H1 (cell line): ENCODE data around the gene OR51E1. TPM values are rescaled to one million over a fixed set of nuclear protein-coding genes. Genes with fewer than 3 reads are reported as not detected.

ENCODE experiments used
- CTCF ChIA-PET: fragments of 300-600 bp; sonication (Branson Sonifier 250); formaldehyde crosslinking; loops from one replicate; lab custom pipeline; 2021; ENCODE audit not compliant: partially characterized antibody; lab: Charles Lee
- POLR2A ChIA-PET: fragments of 300-600 bp; sonication (Branson Sonifier 250); formaldehyde crosslinking; loops from one replicate; lab custom pipeline; 2021; ENCODE audit warnings: inconsistent platforms; ENCODE audit not compliant: partially characterized antibody; lab: Charles Lee
- DNase-seq, 2 experiments: peaks; one replicate each; pipeline versions ENCODE4 v3.0.0 to v3.0.0-alpha.2; 2010 to 2022; ENCODE audit warnings: low spot score in 2 of 2, low read depth in 1 of 2, mixed read lengths in 1 of 2
- FAIRE-seq: peaks from 2 replicates; lab custom pipeline; 2011; peaks lifted over from hg19 to GRCh38; lab: Jason Lieb, UNC
- H2AFZ ChIP-seq: 2 replicates; pipeline ENCODE4 v1.8.1; 2012; ENCODE audit warnings: low read length, inconsistent platforms
- H2AK5ac ChIP-seq: 2 replicates; pipeline ENCODE4 v1.6.1; 2013; ENCODE audit warnings: low read depth, low read length
- H2BK120ac ChIP-seq: replicated peaks from 2 replicates; pipeline ENCODE3; 2013; ENCODE audit warnings: low read depth, low read length, inconsistent platforms
- H2BK12ac ChIP-seq: 2 replicates; pipeline ENCODE4 v1.6.1; 2013; ENCODE audit warnings: low read depth, low read length
- H2BK15ac ChIP-seq: 2 replicates; pipeline ENCODE4 v1.6.1; 2013; ENCODE audit warnings: low read length
- H2BK20ac ChIP-seq: 2 replicates; pipeline ENCODE4 v1.6.1; 2013; ENCODE audit warnings: low read length
- H2BK5ac ChIP-seq: 2 replicates; pipeline ENCODE4 v1.6.1; 2013; ENCODE audit warnings: low read depth, low read length
- H3K14ac ChIP-seq: 2 replicates; pipeline ENCODE4 v1.6.1; 2013; ENCODE audit warnings: inconsistent platforms; ENCODE audit not compliant: insufficient read length
- H3K18ac ChIP-seq: 2 replicates; pipeline ENCODE4 v1.6.1; 2013; ENCODE audit warnings: low read length; ENCODE audit errors: extremely low read depth
- H3K23ac ChIP-seq: 2 replicates; pipeline ENCODE4 v1.6.1; 2013; ENCODE audit warnings: inconsistent platforms; ENCODE audit not compliant: insufficient read length
- H3K23me2 ChIP-seq: 2 replicates; pipeline ENCODE4 v1.6.1; 2013; ENCODE audit warnings: low read depth, low read length
- H3K27ac ChIP-seq: 2 replicates; pipeline ENCODE4 v1.6.1; 2011; ENCODE audit warnings: low read depth, low read length, inconsistent platforms
- H3K27me3 ChIP-seq, 4 experiments: replicated peaks in 1 of 4; 1 replicate in 1 of 4; 2 replicates in 3 of 4; pipeline versions ENCODE4 v1.6.1 to v1.8.1; 2011 to 2013; ENCODE audit warnings: low read length in 3 of 4, mild to moderate bottlenecking in 3 of 4, inconsistent platforms in 2 of 4, mixed read lengths in 2 of 4, moderate library complexity in 1 of 4; ENCODE audit not compliant: control insufficient read depth in 3 of 4, insufficient read depth in 3 of 4; ENCODE audit errors: extremely low read depth in 1 of 4
- H3K36me3 ChIP-seq, 4 experiments: 2 replicates each; pipeline versions ENCODE4 v1.6.1 to v1.8.1; 2011 to 2013; ENCODE audit warnings: mild to moderate bottlenecking in 4 of 4, low read length in 3 of 4, moderate library complexity in 2 of 4, control low read depth in 1 of 4, inconsistent platforms in 1 of 4; ENCODE audit not compliant: insufficient read depth in 4 of 4, control insufficient read depth in 2 of 4
- H3K4ac ChIP-seq: replicated peaks from 2 replicates; pipeline ENCODE3; 2013; ENCODE audit warnings: low read length, low read depth, mixed read lengths, inconsistent platforms; ENCODE audit not compliant: insufficient read length
- H3K4me1 ChIP-seq, 4 experiments: replicated peaks in 1 of 4; 1 replicate in 1 of 4; 2 replicates in 3 of 4; pipeline versions ENCODE4 v1.6.1 to v1.8.1; 2011 to 2013; ENCODE audit warnings: low read length in 3 of 4, inconsistent platforms in 2 of 4, mixed read lengths in 1 of 4; ENCODE audit not compliant: insufficient read depth in 4 of 4, control insufficient read depth in 3 of 4
- H3K4me2 ChIP-seq, 2 experiments: 2 replicates each; pipeline versions ENCODE4 v1.6.1 to v1.8.1; 2011 to 2013; ENCODE audit warnings: low read depth in 2 of 2, low read length in 2 of 2, control low read depth in 1 of 2, inconsistent platforms in 1 of 2, mild to moderate bottlenecking in 1 of 2; ENCODE audit not compliant: insufficient read depth in 1 of 2
- H3K4me3 ChIP-seq, 4 experiments: fragments of 200-600, 300-600 bp in 1 of 4; sonication (generic), shearing (Covaris generic), sonication (Bioruptor Twin) in 1 of 4; 2 replicates each; pipeline versions ENCODE4 v1.5.1 to v1.8.1; 2011 to 2016; ENCODE audit warnings: low read length in 4 of 4, low read depth in 3 of 4, control low read depth in 2 of 4, inconsistent platforms in 2 of 4, mild to moderate bottlenecking in 2 of 4, mixed read lengths in 1 of 4, moderate library complexity in 1 of 4; ENCODE audit not compliant: insufficient read depth in 2 of 4; ENCODE audit errors: extremely low read depth in 1 of 4
- H3K56ac ChIP-seq: replicated peaks from 2 replicates; pipeline ENCODE3; 2013; ENCODE audit warnings: low read depth, mild to moderate bottlenecking, mixed read lengths, low read length, inconsistent platforms; ENCODE audit not compliant: insufficient read length
- H3K79me1 ChIP-seq: 2 replicates; pipeline ENCODE4 v1.6.1; 2013; ENCODE audit warnings: low read depth, low read length, control low read depth
- H3K79me2 ChIP-seq, 2 experiments: 2 replicates each; pipeline versions ENCODE4 v1.6.1 to v1.8.1; 2012 to 2013; ENCODE audit warnings: low read length in 2 of 2, mild to moderate bottlenecking in 2 of 2, inconsistent platforms in 1 of 2; ENCODE audit not compliant: insufficient read depth in 2 of 2, control insufficient read depth in 1 of 2
- H3K9ac ChIP-seq, 4 experiments: replicated peaks in 1 of 4; 1 replicate in 1 of 4; 2 replicates in 3 of 4; pipeline versions ENCODE4 v1.6.1 to v1.8.1; 2011 to 2013; ENCODE audit warnings: low read depth in 3 of 4, low read length in 3 of 4, control low read depth in 2 of 4, mild to moderate bottlenecking in 2 of 4, moderate library complexity in 2 of 4, inconsistent platforms in 1 of 4; ENCODE audit errors: extremely low read depth in 1 of 4
- H3K9me3 ChIP-seq, 2 experiments: 2 replicates each; pipeline versions ENCODE4 v1.6.1 to v1.8.1; 2012 to 2013; ENCODE audit warnings: mild to moderate bottlenecking in 2 of 2, moderate library complexity in 2 of 2, control low read depth in 1 of 2, inconsistent platforms in 1 of 2, low read depth in 1 of 2, low read length in 1 of 2, mixed read lengths in 1 of 2; ENCODE audit not compliant: insufficient read depth in 2 of 2
- H4K20me1 ChIP-seq, 2 experiments: replicated peaks in 1 of 2; 2 replicates each; pipeline versions ENCODE3 to v1.8.1; 2011 to 2013; ENCODE audit warnings: inconsistent platforms in 2 of 2, low read length in 2 of 2, mild to moderate bottlenecking in 1 of 2; ENCODE audit not compliant: insufficient read depth in 2 of 2, control insufficient read depth in 1 of 2
- H4K5ac ChIP-seq: 2 replicates; pipeline ENCODE4 v1.6.1; 2013; ENCODE audit warnings: low read length, low read depth, mixed read lengths, inconsistent platforms; ENCODE audit not compliant: insufficient read length
- H4K8ac ChIP-seq: 2 replicates; pipeline ENCODE4 v1.8.0; 2013; ENCODE audit warnings: mild to moderate bottlenecking, moderate library complexity, low read length, inconsistent platforms; ENCODE audit not compliant: insufficient read depth; ENCODE audit errors: extremely low read depth
- H4K91ac ChIP-seq: replicated peaks from 2 replicates; pipeline ENCODE3; 2013; ENCODE audit warnings: low read length, mixed read lengths, inconsistent platforms; ENCODE audit not compliant: insufficient read length
- BACH1 ChIP-seq: IDR thresholded peaks from 2 replicates; pipeline ENCODE4 v1.6.1; 2012; ENCODE audit warnings: low read length, improper control_type of control experiment
- FOSL1 ChIP-seq: IDR thresholded peaks from 2 replicates; pipeline ENCODE4 v1.6.1; 2011; ENCODE audit warnings: mild to moderate bottlenecking, low read depth, low read length, moderate library complexity; ENCODE audit not compliant: insufficient read depth
- HDAC2 ChIP-seq, 2 experiments: fragments of 300-600 bp in 1 of 2; sonication (generic) in 1 of 2; IDR thresholded peaks; 2 replicates each; pipeline ENCODE4 v1.6.1; 2011 to 2012; ENCODE audit warnings: low read depth in 2 of 2, low read length in 2 of 2, mild to moderate bottlenecking in 2 of 2, moderate library complexity in 2 of 2, borderline replicate concordance in 1 of 2, inconsistent platforms in 1 of 2
- HDAC6 ChIP-seq: IDR thresholded peaks from one replicate; pipeline ENCODE4 v1.7.1; 2012; ENCODE audit warnings: low read depth, mild to moderate bottlenecking, inconsistent platforms, low read length, moderate library complexity
- POLR2AphosphoS5 ChIP-seq: IDR thresholded peaks from 2 replicates; pipeline ENCODE4 v1.6.1; 2011; ENCODE audit warnings: low read depth, low read length
- POU5F1 ChIP-seq: IDR thresholded peaks from 2 replicates; pipeline ENCODE4 v1.6.1; 2011; ENCODE audit warnings: low read depth, mild to moderate bottlenecking, low read length, moderate library complexity
- SAP30 ChIP-seq: fragments of 300-600 bp; sonication (generic); IDR thresholded peaks from 2 replicates; pipeline ENCODE4 v1.7.1; 2012; ENCODE audit warnings: low read length, moderate library complexity, mild to moderate bottlenecking, inconsistent platforms; ENCODE audit not compliant: insufficient read depth, insufficient replicate concordance
- SIRT6 ChIP-seq: IDR thresholded peaks from one replicate; pipeline ENCODE4 v1.7.1; 2012; ENCODE audit warnings: low read length, inconsistent platforms
- TAF7 ChIP-seq: optimal IDR thresholded peaks from 2 replicates; pipeline ENCODE3; 2011; ENCODE audit warnings: low read depth, mild to moderate bottlenecking, inconsistent platforms, low read length, moderate library complexity, borderline replicate concordance
- YY1 ChIP-seq: IDR thresholded peaks from 2 replicates; pipeline ENCODE4 v1.6.1; 2011; ENCODE audit warnings: low read depth, mild to moderate bottlenecking, low read length
- WGBS, 2 experiments: shearing (Covaris generic) in 1 of 2; methylation state at CpG; one replicate each; pipeline versions ENCODE4 v1.1.6 to v1.1.7; 2013 to 2015; ENCODE audit warnings: low lambda C conversion rate in 2 of 2, mixed read lengths in 2 of 2, inconsistent platforms in 1 of 2, low coverage in 1 of 2, missing lambda C conversion rate in 1 of 2; ENCODE audit not compliant: insufficient replicate concordance in 2 of 2, insufficient coverage in 1 of 2, insufficient read length in 1 of 2; ENCODE audit errors: extremely low coverage in 1 of 2, missing lambda C conversion rate in 1 of 2; 5-methylcytosine and 5-hydroxymethylcytosine counted together
- polyA plus RNA-seq, 7 experiments: library from polyadenylated mRNA; depleted of rRNA in 3 of 7; stranded (reverse) in 5 of 7; unstranded in 2 of 7; fragments of >200 nt in 5 of 7; fragments of 200-250 nt in 2 of 7; gene quantifications; 1 replicate in 5 of 7; 2 replicates in 1 of 7; 4 replicates in 1 of 7; pipeline versions ENCODE4 v1.2.1 to v1.2.3, GENCODE V29; 2011 to 2013; ENCODE audit warnings: missing spikeins in 2 of 7, mixed read lengths in 2 of 7
- total RNA-seq: library from RNA; stranded (reverse); fragmentation: NEBNext Ultra II Directional; extraction: Animal tissue kit (Norgen Biotek cat#: 25700); gene quantifications from 2 replicates; pipeline ENCODE4 v1.2.1, GENCODE V29; 2021

The OR51E1 gene
- total and polyA plus RNA-seq, 2 of the 8 experiments (the other 6 are each of a cell fraction or from before 2014, with no cell fraction given) = not detected

DNA sequence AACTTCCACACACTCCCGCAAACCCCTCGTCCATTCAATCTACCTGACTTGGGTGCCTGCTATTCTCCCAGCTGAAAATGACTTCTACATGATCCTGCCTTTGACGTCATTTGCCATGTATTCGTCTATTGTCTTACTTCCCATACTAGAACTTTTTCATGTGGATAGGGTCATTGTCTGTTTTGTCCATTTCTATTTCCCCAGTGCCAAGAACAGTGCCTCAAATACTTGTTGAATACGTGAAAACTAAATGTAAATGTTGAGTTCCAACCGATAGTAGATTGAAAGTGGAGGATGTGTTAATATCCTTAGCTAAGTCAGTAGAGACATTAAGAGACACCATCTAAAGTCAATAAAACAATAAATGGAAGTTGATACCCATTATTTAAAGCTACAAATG is 36.7 kb upstream of the OR51E1 start:
- no peak overlapping the region for H3K4ac ChIP-seq
- CTCF ChIA-PET = interaction anchor here (0.5 to 1.5 kb wide), 5 partner anchors 30 to 505 kb away, joined by 3 to 4 read pairs (median 3); partner anchors contain the start of gene OR51D1
- no peak overlapping the region for H4K91ac ChIP-seq
- H4K5ac ChIP-seq = no peak overlapping the region
- no peak overlapping the region for H2AK5ac ChIP-seq
- 78% methylated on average over 6 of the region's 6 CpGs; no CpG with 5 or more reads in 1 of the 2 experiments for WGBS, 2 experiments
- no peak for DNase-seq
- no peaks in the 10 kb centered on the region for H3K27me3 ChIP-seq
- H2BK12ac ChIP-seq = no peak overlapping the region
- FAIRE-seq = no peak
- no peak overlapping the region for H2BK20ac ChIP-seq
- H3K4me1 ChIP-seq = no peaks in the 10 kb centered on the region; a peak in 1 of 7 replicates
- no peaks in the 10 kb centered on the region for H4K20me1 ChIP-seq
- no peak overlapping the region for H3K27ac ChIP-seq
- no peak for TF ChIP-seq TAF7
- no peak for TF ChIP-seq HDAC2 (IDR thresholded peaks at IDR 0.05; ENCODE audit: borderline replicate concordance in 1 of 2, low read depth in 2 of 2, low read length in 2 of 2)
- no peak for TF ChIP-seq HDAC6
- TF ChIP-seq SIRT6 = no peak
- no peak for TF ChIP-seq YY1
- TF ChIP-seq SAP30 = no peak
- TF ChIP-seq BACH1 = no peak
- TF ChIP-seq POU5F1 = no peak
- no peak for TF ChIP-seq POLR2AphosphoS5
- TF ChIP-seq FOSL1 = no peak
- H3K23ac ChIP-seq = no peak overlapping the region
- H2AFZ ChIP-seq = peak overlapping the region; percentile 67; the same call in 1 of the 2 replicates
- H3K79me1 ChIP-seq = no peaks in the 10 kb centered on the region
- H3K9me3 ChIP-seq = no peaks in the 10 kb centered on the region
- no peak overlapping the region for H2BK5ac ChIP-seq
- H2BK15ac ChIP-seq = no peak overlapping the region
- H3K56ac ChIP-seq = no peak overlapping the region
- peaks cover 2% of the 10 kb centered on the region; the same call in 1 of the 2 replicates for H3K23me2 ChIP-seq
- POLR2A ChIA-PET = no interaction called here
- H3K14ac ChIP-seq = no peak overlapping the region
- peaks cover 0 to 2% (median under 1%) of the 10 kb centered on the region in 4 experiments; a peak in 2 of 8 replicates for H3K36me3 ChIP-seq
- H3K9ac ChIP-seq = peak overlapping the region in 1 of 4 experiments; percentile 40; a peak in 1 of 7 replicates
- no peaks in the 10 kb centered on the region for H3K79me2 ChIP-seq
- no peak overlapping the region for H4K8ac ChIP-seq
- peak overlapping the region; percentile 52 to 85 (median 70) for H3K4me3 ChIP-seq
- no peak overlapping the region for H3K18ac ChIP-seq
- H2BK120ac ChIP-seq = no peak overlapping the region
- peak overlapping the region; percentile 71 to 72 for H3K4me2 ChIP-seq
